Bronchial epithelial cell (primary cell): Measurements from ENCODE around the gene RBM34. TPM values are rescaled to one million over a fixed set of nuclear protein-coding genes. Genes with fewer than 3 reads are reported as not detected.
"Not testable (repeated sequence)": the region's sequence is repeated elsewhere in the genome, so short reads cannot be mapped to it uniquely, and the experiment has no call there.

Experiments
- DNase-seq: peaks from one replicate; pipeline ENCODE4 v3.0.0-alpha.2; 2010; ENCODE audit warnings: low read depth
- FAIRE-seq: peaks from 2 replicates; lab custom pipeline; 2011; peaks lifted over from hg19 to GRCh38; lab: Jason Lieb, UNC
- H3K27me3 ChIP-seq: 2 replicates; pipeline ENCODE4 v1.5.1; 2011; ENCODE audit warnings: low read length; ENCODE audit not compliant: control insufficient read depth, insufficient read depth
- H3K36me3 ChIP-seq: 2 replicates; pipeline ENCODE4 v1.5.1; 2011; ENCODE audit warnings: low read length; ENCODE audit not compliant: control insufficient read depth, insufficient read depth
- H3K4me3 ChIP-seq: 2 replicates; pipeline ENCODE4 v1.5.1; 2011; ENCODE audit warnings: mild to moderate bottlenecking, low read depth, low read length, control low read depth
- total RNA-seq: library from RNA; depleted of rRNA; stranded (reverse); fragments of >200 nt; gene quantifications from 2 replicates; pipeline ENCODE4 v1.2.1, GENCODE V29; 2014
- TF ChIP-seq, protein P1 (sequence below): IDR thresholded peaks from 2 replicates; pipeline ENCODE4 v1.5.1; 2011; ENCODE audit warnings: mild to moderate bottlenecking, moderate library complexity, low read length, control low read depth, inconsistent platforms; ENCODE audit not compliant: insufficient read depth, severe bottlenecking

The RBM34 gene
- total RNA-seq, 1 donor from 2014 or later: 60.6 TPM

DNA sequence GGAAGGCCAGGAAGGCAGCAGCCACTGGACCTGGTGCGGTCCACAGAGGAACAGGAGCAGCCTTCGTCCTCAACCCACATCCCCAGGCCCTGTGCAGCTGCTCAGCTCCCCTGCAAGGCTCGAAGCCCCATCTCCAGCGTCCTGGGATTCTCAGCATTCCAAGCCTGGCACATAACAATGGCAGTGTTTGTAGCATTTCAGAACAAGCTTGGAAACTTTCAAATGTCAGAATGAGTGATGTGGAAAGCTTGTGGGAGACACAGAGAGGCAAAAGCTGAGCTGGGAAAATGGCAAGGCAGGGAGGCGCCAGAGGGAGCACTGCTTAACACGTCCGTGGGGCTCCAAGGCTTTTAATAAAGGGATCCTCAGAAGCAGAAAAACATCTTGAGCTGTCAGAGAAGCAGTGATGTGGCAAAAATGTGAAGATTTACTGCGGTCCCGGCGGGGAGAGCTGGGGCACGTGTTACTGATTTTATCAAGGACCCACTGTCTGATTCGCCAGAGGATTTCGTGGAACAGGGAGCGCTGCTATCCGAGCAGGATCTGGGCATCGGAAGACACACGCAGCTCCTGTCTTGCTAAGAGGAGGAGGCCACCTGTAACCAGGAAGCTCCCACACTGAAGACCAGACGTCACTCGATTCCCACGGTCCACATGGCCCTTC is 70.5 kb downstream of the RBM34 start:
- H3K4me3 ChIP-seq: no peak overlapping the region
- FAIRE-seq (no peak), DNase-seq (no peak)
- TF ChIP-seq, protein P1, sequence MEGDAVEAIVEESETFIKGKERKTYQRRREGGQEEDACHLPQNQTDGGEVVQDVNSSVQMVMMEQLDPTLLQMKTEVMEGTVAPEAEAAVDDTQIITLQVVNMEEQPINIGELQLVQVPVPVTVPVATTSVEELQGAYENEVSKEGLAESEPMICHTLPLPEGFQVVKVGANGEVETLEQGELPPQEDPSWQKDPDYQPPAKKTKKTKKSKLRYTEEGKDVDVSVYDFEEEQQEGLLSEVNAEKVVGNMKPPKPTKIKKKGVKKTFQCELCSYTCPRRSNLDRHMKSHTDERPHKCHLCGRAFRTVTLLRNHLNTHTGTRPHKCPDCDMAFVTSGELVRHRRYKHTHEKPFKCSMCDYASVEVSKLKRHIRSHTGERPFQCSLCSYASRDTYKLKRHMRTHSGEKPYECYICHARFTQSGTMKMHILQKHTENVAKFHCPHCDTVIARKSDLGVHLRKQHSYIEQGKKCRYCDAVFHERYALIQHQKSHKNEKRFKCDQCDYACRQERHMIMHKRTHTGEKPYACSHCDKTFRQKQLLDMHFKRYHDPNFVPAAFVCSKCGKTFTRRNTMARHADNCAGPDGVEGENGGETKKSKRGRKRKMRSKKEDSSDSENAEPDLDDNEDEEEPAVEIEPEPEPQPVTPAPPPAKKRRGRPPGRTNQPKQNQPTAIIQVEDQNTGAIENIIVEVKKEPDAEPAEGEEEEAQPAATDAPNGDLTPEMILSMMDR: no peak
- no peaks in the 10 kb centered on the region for H3K27me3 ChIP-seq
- H3K36me3 ChIP-seq: no peaks in the 10 kb centered on the region

DNA sequence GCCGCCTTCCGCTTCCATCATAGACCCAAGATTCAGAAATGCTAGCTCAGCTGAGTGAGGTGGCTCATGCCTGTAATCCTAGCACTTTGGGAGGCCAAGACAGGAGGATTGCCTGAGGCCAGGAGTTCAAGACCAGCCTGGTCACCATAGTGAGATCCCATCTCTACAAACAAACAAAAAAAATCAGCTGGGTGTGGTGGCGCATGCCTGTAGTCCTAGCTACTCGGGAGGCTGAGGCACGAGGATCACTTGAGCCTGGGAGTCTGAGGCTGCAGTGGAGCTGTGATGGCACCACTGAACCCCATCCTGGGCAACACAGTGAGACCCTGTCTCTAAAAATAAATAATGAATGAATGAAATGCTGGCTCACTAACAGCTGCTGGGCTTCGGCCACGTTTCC is 72.1 kb downstream of the RBM34 start:
- no peak for DNase-seq
- no peak for FAIRE-seq
- TF ChIP-seq, protein P1: no peak
- H3K27me3 ChIP-seq: no peaks in the 10 kb centered on the region
- no peaks in the 10 kb centered on the region for H3K36me3 ChIP-seq
- H3K4me3 ChIP-seq: no peak overlapping the region

DNA sequence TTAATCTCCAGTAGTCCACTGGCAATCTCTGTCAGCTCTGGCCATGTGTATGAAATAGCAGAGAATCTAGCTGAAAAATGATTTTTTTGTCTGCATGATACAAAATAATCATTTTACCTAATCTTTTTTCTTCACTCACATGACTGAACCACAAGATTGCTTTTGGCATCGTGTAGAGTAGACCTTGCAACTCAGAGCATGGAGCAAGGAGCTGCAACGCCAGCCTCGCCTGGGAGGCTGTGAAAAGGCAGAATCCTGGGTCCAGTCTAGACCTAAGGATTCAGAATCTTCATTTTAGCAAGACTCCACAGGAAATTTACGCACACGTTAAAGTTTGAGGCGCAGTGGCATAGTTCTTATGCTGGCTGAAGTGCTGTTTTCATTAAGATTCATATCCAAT is 72.6 kb downstream of the RBM34 start:
- no peak for FAIRE-seq
- TF ChIP-seq, protein P1: no peak
- H3K27me3 ChIP-seq: no peaks in the 10 kb centered on the region

DNA sequence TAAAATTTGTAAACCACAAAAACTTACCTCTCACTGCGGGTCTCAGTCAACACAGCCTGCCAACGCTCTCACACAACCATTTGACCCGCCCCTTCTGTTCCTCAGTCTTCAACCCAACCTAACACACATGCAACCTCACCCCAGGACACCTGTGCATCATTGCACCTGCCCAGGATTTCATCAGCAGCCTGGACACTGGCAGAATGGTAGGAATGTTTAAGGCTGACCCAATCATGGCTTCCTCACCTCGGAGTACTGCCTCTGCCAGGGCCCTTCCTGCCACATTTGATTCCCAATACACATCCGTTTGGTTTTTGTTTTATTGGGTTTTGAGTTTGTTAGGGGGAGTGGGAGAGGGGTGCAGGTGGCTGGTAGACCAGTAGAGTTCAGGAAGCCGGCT is 73.1 kb downstream of the RBM34 start:
- Histone ChIP-seq H3K4me3 (no peak overlapping the region), H3K36me3 (no peaks in the 10 kb centered on the region), H3K27me3 (no peaks in the 10 kb centered on the region)
- FAIRE-seq (no peak), DNase-seq (no peak)
- TF ChIP-seq, protein P1: no peak

More for the DNA sequence above, 72.6 kb downstream of the RBM34 start:
- no peak overlapping the region for H3K4me3 ChIP-seq
- DNase-seq: no peak
- H3K36me3 ChIP-seq: no peaks in the 10 kb centered on the region

DNA sequence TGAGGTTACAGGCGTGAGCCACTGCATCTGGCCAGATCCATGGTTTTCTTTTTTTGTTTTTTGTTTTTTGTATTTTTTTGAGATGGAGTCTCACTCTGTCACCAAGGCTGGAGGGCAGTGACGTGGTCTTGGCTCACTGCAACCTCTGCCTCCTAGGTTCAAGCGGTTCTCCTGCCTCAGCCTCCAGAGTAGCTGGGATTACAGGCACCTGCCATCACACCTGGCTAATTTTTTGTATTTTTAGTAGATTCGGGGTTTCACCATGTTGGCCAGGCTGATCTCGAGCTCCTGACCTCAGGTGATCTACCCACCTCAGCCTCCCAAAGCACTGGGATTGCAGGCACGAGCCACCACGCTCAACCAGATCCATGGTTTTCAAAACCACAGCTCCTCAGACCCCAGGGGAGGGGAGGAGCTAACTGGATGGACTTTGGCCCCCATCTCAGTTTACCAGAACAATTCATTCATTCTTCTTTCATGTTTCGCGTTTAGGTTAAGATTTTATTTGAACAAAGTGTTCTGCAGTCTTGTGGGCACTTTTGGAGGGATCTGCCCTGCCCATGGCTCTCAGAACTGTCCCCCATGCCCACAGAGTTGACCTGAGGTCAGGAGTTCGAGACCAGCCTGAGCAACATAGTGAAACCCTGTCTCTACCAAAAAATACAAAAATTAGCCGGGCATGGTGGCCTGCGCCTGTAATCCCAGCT is 75.5 kb downstream of the RBM34 start:
- H3K27me3 ChIP-seq, H3K36me3 ChIP-seq, H3K4me3 ChIP-seq, DNase-seq, FAIRE-seq: not testable (repeated sequence)

Other genes starting within 250 kb of the RBM34 start
- gene TOMM20, start 32.4 kb downstream of the RBM34 start, total RNA-seq: 63.6 and 99.0 TPM in 2 replicates
- 11.8 and 37.9 TPM in 2 replicates for gene ARID4B, start 166.9 kb upstream of the RBM34 start, total RNA-seq
- 21.6 and 25.3 TPM in 2 replicates for gene GGPS1, start 167.3 kb upstream of the RBM34 start, total RNA-seq
- 16.4 and 25.0 TPM in 2 replicates for gene TBCE, start 206.2 kb upstream of the RBM34 start, total RNA-seq